HG02938 (cell line): Measurements from ENCODE around the gene CCDC85C.

Experiments used
- ATAC-seq: cut with Tn5 transposase; IDR thresholded peaks from one replicate; pipeline ENCODE4 v1.9.1; 2021; ENCODE audit warnings: mild to moderate bottlenecking, moderate library complexity; ENCODE audit not compliant: unreplicated experiment

Gene CCDC85C

DNA sequence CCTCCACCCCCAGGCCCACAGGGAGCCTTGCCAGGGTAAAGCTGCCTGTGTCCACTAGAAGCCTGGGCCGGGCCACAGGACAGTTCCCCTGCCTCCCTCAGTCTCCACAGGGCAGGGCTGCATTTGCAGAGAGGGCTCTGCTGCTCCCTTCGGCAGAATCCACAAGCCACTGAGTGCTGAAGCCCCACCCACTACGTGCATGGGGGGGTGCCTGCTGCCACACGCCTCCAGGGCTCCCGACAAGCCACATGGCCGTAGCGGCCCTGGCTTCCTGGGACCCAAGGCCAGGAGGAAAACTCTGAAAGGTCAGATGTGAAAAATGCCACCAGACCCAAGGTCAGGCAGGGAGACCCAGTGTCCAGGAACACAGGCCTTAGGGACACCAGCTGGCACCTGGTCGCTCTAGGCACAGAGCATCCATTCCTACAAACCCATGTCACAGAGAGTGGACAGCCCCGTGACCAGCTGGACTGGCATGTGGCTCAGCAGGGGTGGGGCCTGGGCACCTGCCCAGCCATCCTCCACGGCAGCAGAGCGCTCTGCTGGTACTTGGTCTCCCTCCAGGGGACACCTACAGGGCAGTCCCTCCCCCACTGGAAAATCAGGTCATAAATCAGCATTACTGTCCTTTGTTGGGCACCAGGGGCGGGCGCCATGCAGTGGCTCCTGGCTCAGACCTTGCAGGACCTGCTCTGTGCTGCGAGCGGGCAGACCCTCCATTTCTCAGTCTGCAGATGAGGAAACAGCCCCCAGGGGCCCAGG lies 42.9 kb downstream of the CCDC85C start:
- no peak for ATAC-seq

DNA sequence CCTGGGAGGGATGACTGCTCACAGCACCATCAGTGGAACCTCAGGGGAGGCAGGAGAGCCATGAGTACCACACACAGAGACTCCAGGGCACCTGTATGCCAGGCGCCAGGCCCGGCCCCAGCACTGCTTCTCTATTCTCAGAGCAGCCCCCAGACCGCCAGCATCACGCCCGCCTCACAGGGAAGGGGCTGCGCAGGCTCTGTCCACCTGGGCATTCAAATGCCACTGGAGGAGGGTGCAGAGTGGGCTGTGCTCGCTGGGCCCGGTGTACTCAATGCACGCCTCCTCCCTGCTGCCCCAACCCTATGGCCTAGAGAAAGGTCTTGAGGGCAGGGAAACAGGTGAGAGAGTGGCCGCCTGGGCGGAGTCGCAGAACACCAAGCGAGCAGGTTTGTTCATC lies 43.6 kb downstream of the CCDC85C start:
- no peak for ATAC-seq

DNA sequence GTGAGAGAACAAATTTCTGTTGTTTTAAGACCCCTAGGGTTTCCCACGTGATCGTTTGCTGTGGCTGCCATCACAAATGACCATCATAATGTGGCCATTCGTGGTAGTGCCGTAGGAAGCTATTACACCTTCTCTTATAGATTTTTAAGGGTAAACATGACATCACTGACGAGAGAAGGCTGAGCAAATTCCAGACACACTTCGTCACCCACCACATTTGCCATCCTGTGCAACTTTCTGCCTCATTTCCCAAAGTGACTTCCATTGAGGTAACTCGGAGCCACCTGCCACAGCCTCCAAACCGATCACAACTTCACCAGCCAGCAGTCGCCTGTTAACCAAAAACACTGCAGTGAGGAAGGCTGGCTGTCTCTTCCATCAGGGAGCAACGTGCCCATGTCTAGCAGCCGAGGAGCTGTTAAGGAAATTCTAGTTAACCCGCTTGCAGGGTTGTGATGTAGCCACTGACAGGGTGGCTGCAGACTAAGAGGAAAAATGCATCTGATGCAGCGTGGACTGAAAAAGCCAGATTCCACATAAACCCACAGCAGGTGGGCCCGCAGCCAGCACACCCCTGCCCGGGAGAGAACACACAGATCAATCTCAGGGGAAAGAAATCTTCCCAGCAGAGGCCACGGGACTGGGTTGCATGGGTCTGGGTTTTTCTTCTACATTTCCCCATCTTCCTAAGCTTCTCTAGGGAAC lies 44.6 kb downstream of the CCDC85C start:
- ATAC-seq, result no peak

DNA sequence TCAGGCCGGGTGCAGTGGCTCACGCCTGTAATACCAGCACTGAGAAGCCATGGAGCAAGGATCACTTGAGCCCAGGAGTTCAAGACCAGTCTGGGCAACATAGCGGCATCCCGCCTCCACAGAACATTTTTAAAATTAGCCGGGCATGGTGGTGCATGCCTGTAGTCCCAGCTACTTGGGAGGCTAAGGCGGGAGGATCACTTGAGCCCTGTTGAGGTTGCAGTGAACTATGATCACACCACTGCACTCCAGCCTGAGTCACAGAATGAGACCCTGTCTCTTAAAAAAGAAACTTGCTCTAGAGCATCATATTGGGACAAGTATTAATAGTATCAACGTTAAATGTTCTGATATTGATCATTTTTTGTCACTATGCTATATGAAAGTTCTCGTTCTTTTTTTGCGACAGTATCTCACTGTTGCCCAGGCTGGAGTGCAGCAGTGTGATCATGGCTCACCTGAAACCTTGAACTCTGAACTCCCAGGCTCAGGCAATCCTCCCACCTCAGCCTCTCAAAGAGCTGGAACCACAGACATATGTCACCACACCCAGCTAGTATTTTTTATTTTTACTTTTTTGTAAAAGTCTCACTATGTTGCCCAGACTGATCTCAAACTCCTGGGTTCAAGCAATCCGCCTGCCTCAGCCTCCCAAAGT lies 47.7 kb downstream of the CCDC85C start:
- ATAC-seq, result no peak

DNA sequence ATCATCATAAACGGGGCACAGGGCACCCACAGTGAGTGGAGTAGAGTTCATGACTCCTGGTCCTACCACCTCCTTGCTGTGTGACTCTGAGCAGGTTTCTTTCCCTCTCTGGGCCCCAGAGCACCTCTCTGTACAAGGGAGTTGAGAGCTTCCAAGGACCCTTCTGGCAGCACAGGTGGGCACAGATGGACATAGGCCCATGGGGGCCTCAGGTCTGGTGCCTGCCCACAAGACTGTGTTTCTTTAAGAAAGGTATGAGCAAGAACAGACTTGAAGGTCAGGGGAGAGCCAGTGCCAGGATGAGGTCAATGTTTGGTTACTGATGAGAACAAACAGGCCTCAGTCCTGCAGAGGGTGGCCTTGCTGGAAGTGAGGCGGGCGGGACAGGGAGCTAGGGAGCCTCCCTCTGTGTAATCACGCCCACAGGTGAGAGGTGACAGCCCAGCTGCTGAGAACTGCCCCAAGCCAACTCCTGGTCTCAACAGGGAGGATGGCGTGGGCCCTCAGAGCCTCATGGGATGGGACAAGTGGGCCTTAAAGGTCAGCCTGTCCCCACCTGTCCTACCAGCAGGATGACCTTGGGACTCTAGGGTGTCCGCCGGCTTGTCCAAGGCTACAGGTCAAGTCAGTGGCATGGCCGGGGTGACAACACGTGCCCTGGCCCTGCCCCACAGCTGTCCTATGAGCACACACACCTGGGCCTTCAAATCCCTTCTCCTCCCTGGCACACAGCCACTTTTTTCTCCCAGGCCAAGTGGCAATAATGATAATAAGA lies 49.1 kb downstream of the CCDC85C start:
- no peak for ATAC-seq

DNA sequence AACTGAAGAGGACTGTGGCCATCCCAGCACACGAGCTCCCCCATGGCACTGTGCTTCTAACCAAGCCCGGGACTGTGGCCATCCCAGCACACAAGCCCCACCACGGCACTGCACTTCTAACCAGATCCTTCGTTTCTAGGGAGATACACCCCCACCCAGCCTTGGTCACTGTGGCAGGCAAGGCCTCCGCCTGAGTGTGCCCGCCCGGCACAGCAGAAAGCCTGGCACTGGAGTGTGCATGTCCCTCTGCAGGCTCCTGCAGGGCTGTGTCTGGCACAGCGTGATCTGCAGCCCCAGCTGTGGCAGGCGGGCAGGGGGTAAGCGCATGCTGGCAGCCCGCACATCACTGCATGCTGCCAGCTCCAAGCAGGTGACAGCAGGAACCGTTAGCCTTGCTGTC lies 49.8 kb downstream of the CCDC85C start:
- no peak for ATAC-seq

DNA sequence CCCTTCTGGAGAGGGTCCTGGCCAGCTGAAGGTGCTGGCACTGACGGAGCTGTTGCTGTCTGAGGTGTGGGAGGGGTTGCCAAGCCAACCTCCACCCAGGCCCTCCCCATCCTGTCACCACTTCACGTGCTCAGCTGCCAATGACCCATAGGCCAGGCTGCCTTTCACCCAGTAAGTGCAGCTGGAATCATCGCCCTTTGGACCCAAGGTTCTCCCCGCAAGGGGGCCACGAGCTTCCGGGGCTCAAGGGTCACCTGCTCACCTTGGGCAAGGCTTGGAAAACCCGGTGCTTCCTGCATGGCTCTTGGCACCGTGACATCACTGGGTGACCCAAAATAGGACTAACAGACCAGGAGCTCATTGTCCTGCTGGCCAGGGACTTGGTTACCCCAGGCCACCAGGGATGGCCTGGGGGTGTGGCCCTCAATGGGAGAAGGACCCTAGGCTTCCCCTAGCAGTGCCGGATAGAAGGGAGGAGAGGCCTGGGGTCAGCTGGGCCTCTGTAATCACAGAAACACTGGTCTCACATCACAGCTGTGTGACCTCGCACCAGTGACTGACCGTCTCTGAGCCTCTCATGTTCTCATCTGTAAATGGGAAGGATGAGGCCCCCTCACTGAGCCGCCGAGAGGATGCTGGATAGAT lies 51.3 kb downstream of the CCDC85C start:
- no peak for ATAC-seq

DNA sequence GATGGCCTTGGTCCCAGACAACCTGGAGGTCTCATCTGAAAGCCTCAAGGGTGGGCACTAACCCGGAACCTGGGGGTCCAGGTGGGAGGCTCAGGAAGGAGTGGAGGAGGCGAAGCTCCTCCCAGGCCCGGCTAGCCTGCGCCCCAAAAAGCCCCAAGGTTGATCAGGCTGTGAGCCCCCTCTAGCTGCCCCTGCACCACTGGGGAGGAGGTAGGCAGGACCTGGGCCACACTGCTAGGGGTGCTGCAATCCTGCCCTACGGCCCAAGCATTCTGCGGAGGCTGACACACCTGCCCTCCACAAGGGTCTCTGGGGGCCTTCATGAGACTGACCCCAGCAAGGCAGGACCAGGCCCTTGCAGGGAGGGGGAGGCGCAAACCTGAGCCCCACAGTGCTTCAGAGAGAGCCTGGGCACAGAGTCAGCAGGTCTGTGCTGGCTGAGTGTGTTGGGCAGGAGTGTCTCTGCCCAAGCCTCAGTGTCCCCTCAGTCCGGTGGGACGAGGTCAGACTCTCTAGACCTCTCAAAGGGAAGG lies 51.9 kb downstream of the CCDC85C start:
- ATAC-seq, result no peak

DNA sequence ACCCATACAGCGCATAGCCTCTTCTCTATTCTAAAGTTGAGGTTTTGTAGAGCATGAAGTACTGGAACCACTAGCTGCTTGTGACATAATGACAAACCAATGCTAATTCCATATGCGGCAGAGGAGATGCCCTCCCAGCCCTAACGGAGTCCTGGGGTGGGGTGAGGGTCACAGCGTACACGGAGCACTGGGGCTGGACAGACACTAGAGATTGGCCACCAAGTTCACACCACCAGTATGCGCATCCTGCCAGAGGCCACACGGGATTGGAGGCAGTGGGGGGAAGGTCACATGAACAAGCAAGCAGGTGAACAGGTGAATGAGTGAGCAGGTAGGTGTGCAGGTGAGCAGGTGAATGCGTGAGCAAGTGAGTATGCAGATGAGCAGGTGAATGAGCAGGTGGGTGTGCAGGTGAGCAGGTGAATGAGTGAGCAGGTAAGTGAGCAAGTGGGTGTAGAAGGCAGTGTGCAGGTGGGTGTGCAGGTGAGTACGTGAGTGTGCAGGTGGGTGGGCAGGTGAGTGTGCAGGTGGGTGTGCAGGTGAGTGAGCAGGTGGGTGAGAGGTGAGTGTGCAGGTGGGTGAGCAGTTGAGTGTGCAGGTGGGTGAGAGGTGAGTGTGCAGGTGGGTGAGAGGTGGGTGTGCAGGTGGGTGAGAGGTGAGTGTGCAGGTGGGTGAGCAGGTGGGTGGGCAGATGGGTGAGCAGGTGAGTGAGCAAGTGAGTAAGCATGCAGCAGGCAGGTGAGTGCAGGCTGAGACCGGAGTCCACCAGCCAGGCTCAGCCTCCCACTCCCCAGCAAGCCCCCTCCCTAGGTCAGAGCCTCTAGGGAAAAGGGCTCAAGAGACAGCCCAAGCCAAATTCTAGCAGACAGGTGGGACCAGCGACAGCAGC lies 52.7 kb downstream of the CCDC85C start:
- no peak for ATAC-seq

DNA sequence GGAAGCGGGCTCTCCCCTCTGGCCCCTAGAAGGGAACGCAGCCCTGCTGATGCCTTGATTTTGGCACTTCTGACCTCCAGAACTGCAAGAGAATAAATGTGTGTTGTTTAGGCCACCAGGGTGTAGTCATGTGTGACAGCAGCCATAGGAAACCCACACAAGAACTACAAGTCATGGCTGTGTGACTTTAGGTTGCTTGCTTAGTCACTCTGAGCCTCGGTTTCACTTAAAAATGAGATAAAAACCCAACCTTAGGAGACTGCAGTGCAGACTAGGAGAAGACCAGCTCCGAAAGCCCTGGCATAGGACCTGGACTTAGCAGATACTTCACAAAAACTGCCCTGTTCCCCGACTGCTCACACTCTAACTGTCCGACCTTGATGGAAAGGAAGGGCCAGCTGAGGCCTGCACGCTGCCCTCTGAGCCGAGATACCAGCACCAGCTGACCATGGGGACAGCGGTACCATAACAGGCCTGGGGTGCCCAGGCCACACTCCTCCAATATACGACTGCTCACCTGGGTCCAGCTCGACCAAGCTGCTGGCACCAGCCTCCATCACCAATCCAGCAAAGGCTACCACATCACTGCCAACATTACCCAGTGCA lies 53.5 kb downstream of the CCDC85C start:
- no peak for ATAC-seq

DNA sequence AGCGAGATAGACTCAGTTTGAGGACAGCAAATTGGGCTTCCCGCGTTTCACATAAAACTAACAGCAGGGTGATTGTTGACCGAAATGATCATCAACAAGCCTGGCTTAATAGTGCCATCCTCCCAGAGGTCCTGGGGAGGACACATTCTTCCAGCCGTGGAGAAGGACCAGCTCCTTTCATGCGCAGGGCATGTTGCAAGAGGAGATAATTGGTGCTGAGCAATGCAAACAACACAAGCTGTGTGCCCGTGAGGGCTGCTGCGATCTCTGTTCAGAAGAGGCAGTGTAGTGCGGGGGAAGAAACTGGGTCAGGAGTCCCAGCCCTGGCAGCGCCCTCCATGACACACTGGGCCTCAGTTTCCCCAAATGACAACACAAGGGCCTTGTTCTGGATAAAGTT lies 54.3 kb downstream of the CCDC85C start:
- ATAC-seq, result no peak

DNA sequence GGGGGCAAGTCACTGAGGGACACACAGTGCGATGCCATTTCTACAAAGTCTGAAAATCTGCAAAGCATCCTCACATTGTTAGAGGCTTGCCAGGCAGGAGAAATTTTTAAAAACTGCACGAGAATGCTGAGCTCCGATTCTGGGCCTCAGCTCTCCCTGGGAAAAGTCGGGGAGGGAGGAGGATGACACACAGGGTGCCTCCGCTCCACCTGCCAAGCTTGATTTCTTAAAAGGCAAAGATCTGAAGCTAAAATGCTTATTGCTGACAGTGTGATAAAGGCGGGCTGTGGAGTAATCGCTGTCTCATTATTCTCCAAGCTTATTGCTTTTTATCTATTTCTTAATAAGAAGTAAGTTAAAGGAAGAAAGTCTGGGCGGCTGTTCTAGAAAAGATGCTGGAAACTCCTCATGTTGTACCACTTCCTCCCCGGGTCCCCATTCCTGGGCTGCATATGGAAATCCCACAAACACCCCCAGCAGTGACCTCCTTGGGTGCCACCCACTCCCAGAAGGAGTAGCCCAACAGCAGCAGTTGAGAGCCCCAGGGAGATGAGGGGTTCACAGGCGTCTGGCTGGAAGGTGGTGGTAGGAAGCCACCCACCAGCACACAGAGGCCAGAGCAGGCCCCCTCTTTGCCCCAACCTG lies 55.0 kb downstream of the CCDC85C start:
- ATAC-seq, result no peak

DNA sequence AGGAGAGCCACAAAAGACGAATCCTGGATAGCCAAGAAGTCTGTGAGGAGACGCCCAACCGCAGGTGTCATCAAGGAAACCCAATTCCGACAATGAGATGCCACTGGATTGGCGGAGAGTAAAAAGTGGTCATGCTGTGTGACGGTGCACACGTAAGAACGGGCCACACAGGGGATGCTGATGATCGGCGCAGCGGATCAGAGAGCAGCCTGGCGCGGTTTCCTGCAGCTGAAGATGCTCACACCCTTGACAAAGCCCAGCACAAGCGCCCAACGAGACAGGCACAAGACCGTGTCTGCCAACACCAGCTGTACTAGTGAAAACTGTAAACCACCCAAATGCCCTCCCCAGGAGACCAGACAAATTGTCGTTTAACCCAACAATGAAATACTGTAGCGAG lies 55.8 kb downstream of the CCDC85C start:
- ATAC-seq, result no peak

DNA sequence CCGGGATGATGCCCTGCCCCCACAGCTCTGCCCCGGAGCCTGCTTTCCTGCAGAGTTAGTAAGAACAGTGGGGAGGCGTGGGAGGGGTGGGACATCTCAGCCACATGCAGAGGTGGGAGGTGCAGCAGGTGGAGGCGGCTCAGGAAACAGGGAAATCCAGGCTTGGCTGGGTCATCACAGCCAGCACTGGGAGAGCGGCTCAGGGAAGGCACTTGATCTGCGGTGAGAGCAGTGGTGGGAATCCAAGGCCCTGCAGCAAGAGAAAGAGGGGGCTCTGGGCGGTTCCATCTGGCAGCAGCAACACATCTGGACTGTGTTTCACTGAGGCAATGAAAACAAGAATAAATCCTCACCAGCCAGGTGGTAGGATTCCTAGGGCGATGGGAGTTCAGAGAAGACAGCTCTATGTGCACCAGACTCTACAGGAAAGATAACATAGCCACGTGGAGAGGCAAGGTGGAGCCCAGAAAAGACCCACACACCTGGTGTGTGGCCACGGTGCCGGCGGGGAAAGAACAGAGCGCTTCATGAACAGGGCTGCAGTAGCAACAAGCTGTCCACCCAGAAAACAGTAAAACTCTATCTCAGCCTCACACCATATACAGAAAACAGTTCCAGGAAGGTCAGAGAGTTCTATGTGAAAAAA lies 57.6 kb downstream of the CCDC85C start:
- no peak for ATAC-seq

DNA sequence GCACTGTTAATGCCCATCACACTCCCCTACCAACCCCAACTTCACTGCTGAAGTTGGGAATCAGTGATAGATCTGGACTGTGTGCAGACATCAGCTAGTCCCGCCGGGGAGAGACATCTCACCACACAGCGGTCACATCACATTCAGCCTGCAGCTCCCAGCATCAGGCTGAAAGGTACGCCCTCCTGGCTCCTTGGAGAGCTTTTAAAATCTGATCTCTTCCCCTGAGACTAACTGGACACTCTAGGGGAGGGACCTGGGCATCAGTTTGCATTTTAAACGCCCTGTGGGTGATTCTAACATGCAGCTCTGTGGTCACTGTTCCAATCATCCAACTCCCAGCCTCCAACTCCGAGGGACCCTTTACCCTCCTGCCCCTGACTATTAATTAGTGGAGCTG lies 58.4 kb downstream of the CCDC85C start:
- ATAC-seq, result no peak

DNA sequence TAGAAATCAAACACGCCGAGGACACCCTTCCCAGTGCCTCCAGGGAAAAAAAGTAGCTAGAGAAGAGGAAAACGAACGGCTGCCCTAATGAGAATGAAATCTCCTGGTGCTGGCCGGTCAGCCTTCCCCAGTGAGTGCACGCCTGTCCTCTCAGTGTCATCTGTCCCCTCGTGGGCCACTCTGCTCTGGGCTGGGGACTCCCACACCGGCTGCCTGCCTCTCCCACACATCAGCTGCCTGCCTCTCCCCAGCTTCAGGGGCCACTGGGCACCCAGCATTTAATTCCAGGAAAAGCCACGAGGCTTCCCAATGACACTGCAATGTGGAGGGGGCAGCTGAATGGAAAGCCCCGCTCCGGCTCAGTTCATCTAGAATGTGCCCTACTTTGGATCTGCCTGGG lies 59.0 kb downstream of the CCDC85C start:
- no peak for ATAC-seq

DNA sequence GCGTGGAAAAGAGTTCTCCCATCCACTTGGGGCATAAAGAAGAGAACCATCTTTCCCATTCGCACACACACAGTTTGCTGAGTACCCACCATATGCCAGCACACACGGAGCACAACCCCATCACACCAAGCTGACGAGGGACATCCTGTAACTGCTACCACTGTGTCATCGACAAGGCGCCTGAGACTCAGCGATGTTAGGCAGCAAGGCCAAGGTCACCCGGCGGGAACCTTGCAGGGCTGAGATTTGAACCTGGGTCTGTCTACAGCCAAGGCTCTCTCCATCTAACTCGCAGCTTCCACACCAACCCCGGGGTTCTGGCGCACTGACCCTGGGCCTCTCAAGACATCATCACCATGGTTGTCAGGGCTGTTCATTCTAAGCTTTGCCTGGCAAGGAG lies 60.0 kb downstream of the CCDC85C start:
- no peak for ATAC-seq

DNA sequence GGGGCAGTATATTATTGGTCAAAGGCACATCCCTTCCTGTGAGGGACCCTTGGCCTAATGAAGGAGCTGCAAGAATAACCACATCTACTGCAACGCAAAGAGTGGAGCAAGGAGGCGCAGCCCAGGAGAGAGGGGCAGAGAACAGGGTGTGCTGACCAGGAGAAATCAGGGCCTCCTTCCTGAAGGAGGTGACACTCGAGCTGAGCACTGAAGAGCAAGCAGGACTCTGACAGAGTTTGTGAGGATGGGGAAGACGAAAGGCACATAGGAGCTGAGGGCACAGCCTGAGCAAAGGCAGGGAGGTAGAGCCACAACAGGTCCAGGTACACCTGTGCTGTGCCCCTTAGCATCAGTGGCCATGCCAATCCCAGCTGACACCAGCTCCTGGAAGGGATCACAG lies 60.6 kb downstream of the CCDC85C start:
- no peak for ATAC-seq
